Erythroblast (primary cell): ENCODE data around the gene DLL4.

Experiments
- GATA1 ChIP-seq: IDR thresholded peaks from 2 replicates; pipeline ENCODE4 v1.6.1; 2011; ENCODE audit warnings: low read depth, mild to moderate bottlenecking, control low read depth, low read length, moderate library complexity
- POLR2A ChIP-seq: IDR thresholded peaks from 2 replicates; pipeline ENCODE4 v1.6.1; 2011; ENCODE audit warnings: mild to moderate bottlenecking, low read length

DNA sequence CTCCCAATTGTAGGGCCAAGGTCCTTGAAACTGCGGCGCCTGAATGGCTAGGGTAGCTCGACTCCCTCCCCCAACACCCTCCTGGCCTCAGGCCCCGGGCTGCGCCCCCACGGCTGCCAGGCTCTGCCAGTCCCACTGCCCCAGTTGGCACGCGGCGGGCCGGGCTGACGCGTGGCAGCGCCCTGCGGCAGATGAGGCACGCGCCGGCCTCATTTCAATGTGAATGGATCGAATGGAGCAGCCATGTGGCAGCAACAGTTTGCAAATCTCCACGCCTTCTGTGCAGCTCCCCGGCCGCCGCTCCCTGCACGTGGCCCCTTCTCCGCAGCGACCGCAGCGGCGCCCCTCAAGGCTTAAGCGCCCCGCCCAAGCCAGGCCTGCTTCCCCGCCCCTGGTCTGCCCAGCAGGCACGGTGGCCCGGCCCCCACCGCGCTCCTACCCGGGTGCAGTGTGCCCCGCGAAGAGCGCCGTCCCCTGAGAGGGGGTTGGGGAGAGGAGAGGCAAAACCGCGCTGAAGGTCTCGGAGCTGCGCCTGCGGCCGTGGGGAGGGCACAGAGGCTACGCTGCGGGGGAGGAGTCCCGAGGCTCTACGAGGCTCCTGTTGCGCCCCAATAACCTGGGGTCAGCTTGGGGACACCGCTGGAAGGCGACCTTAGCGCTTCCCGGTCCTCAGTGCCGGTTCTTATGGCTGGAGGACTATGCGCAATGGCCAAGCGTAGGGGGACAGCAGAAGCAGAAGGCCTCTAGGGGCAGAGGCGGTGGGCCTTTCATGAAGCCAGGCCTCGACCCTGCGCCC is 3.1 kb upstream of the DLL4 start:
- TF ChIP-seq POLR2A: no peak
- no peak for TF ChIP-seq GATA1
